Measurements from ENCODE around the gene DHDH. TPM values are rescaled to one million over a fixed set of nuclear protein-coding genes. Genes with fewer than 3 reads are reported as not detected.
"Not testable (repeated sequence)": the region's sequence is repeated elsewhere in the genome, so short reads cannot be mapped to it uniquely, and the experiment has no call there.

The DHDH gene
- not detected in 2 replicates for total RNA-seq

GRCh38 chr19:48933382-48933932, at the start of gene DHDH:
TSS of gene DHDH (plus strand) at chr19:48933699. CDS start at chr19:48933722, 23 bp downstream.
- intact Hi-C loops (cut with micrococcal nuclease) = loop anchor here (1.0 to 5.0 kb wide), 2 partner anchors 21 to 36 kb away; partner anchors contain the start of genes BAX and TULP2

GRCh38 chr19:48883726-48884125, 49.8 kb upstream of the DHDH start:
- ATAC-seq (ENCODE audit: low read depth) = no peak
- H3K27ac Mint-ChIP-seq = no peak overlapping the region
- peaks cover 7% of the 10 kb centered on the region for H3K4me1 Mint-ChIP-seq
- POLR2A ChIA-PET = interaction anchor here (0.7 kb wide), 1 partner anchor 554 kb away, joined by 3 read pairs; no protein-coding TSS in a partner anchor
- H3K36me3 Mint-ChIP-seq (ENCODE audit: low read depth) = peaks cover 6% of the 10 kb centered on the region
- DNase-seq = no peak
- H3K4me3 Mint-ChIP-seq = no peak overlapping the region
- H3K27me3 Mint-ChIP-seq = no peaks in the 10 kb centered on the region
- no peak for TF ChIP-seq CTCF (IDR thresholded peaks at IDR 0.05)
- intact Hi-C loops (cut with micrococcal nuclease) = no loop called here
- peaks cover 3% of the 10 kb centered on the region for H3K9me3 Mint-ChIP-seq
- CTCF ChIA-PET = no interaction called here

More at GRCh38 chr19:48933382-48933932, at the start of gene DHDH:
- no peak for TF ChIP-seq CTCF (IDR thresholded peaks at IDR 0.05)
- ChIA-PET CTCF (interaction anchor here (1.4 kb wide), 1 partner anchor 90 kb away, joined by 4 read pairs; no protein-coding TSS in a partner anchor), POLR2A (interaction anchor here (0.7 to 1.0 kb wide), 4 partner anchors 32 to 288 kb away, joined by 3 to 5 read pairs (median 3); partner anchors contain the start of genes CA11 and FTL)
- no peaks in the 10 kb centered on the region for H3K9me3 Mint-ChIP-seq
- no peaks in the 10 kb centered on the region for H3K36me3 Mint-ChIP-seq (ENCODE audit: low read depth)
- H3K27ac Mint-ChIP-seq = peak within 1 kb of the TSS; percentile 63
- peak within 1 kb of the TSS; percentile 83 for H3K4me3 Mint-ChIP-seq
- peaks cover 10% of the 10 kb centered on the region for H3K4me1 Mint-ChIP-seq
- ATAC-seq (ENCODE audit: low read depth) (peak; percentile 99), DNase-seq (peak; percentile 73)
- H3K27me3 Mint-ChIP-seq = peaks cover 3% of the 10 kb centered on the region

- no peak for TF ChIP-seq CTCF (IDR thresholded peaks at IDR 0.05)
- intact Hi-C loops (cut with micrococcal nuclease) = no loop called here
- no peaks in the 10 kb centered on the region for H3K36me3 Mint-ChIP-seq (ENCODE audit: low read depth)
- no peak overlapping the region for H3K4me3 Mint-ChIP-seq
- ATAC-seq (ENCODE audit: low read depth) = no peak
- H3K27ac Mint-ChIP-seq = no peak overlapping the region
- ChIA-PET POLR2A (interaction anchor here (3.7 kb wide), 1 partner anchor 15 kb away, joined by 27 read pairs; the partner anchor contains the start of gene PPP1R15A), CTCF (no interaction called here)
- no peaks in the 10 kb centered on the region for H3K9me3 Mint-ChIP-seq
- no peak for DNase-seq
- no peaks in the 10 kb centered on the region for H3K27me3 Mint-ChIP-seq
- peaks cover 11% of the 10 kb centered on the region for H3K4me1 Mint-ChIP-seq
Observed at GRCh38 chr19:48887861-48888612, 45.5 kb upstream of the DHDH start.

- ATAC-seq (ENCODE audit: low read depth); H3K27ac Mint-ChIP-seq; intact Hi-C loops (cut with micrococcal nuclease); POLR2A ChIA-PET; H3K27me3 Mint-ChIP-seq; CTCF ChIA-PET; H3K4me3 Mint-ChIP-seq; H3K9me3 Mint-ChIP-seq; DNase-seq; H3K36me3 Mint-ChIP-seq (ENCODE audit: low read depth): not testable (repeated sequence)
- H3K4me1 Mint-ChIP-seq = peaks cover 11% of the 10 kb centered on the region
Observed at GRCh38 chr19:48889496-48889895, 44.0 kb upstream of the DHDH start.

GRCh38 chr19:48890551-48890950, 42.9 kb upstream of the DHDH start:
- ChIA-PET POLR2A (interaction anchor here (0.6 to 1.0 kb wide), 4 partner anchors 9 to 1791 kb away, joined by 4 to 17 read pairs (median 6); partner anchors contain the start of gene PPP1R15A), CTCF (no interaction called here)
- Mint-ChIP-seq H3K4me3 (no peak overlapping the region), H3K9me3 (no peaks in the 10 kb centered on the region), H3K36me3 (ENCODE audit: low read depth) (no peaks in the 10 kb centered on the region), H3K27me3 (peaks cover 9% of the 10 kb centered on the region), H3K27ac (no peak overlapping the region), H3K4me1 (peaks cover 14% of the 10 kb centered on the region)
- no peak for TF ChIP-seq CTCF (IDR thresholded peaks at IDR 0.05)
- no peak for DNase-seq
- no peak for ATAC-seq (ENCODE audit: low read depth)
- intact Hi-C loops (cut with micrococcal nuclease) = no loop called here

All from activated B cell treated with CpG ODN at 0.5 μM for 24 hours (primary cell).